Measurements from ENCODE around the gene KCND3.

DNA sequence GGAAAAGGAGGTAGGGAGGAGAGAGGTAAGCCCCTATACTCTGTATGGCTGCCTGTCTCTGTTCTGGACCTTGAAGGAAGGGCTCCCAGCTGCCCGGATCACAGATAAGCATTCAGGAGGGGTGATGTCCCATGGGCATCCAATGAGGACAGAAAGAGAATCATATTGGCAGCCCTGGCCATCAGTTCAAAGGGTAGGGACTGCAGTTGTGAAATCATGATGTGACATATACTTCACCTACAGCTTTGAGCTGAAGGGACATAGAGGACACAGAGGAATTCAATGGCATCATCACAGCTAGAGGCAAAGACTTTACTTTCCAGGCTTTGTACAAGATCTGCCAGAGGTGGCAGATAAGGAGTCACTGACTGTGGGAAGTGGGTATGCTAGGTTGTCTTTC lies 212.2 kb downstream of the KCND3 start:
- TF ChIP-seq, protein P1, sequence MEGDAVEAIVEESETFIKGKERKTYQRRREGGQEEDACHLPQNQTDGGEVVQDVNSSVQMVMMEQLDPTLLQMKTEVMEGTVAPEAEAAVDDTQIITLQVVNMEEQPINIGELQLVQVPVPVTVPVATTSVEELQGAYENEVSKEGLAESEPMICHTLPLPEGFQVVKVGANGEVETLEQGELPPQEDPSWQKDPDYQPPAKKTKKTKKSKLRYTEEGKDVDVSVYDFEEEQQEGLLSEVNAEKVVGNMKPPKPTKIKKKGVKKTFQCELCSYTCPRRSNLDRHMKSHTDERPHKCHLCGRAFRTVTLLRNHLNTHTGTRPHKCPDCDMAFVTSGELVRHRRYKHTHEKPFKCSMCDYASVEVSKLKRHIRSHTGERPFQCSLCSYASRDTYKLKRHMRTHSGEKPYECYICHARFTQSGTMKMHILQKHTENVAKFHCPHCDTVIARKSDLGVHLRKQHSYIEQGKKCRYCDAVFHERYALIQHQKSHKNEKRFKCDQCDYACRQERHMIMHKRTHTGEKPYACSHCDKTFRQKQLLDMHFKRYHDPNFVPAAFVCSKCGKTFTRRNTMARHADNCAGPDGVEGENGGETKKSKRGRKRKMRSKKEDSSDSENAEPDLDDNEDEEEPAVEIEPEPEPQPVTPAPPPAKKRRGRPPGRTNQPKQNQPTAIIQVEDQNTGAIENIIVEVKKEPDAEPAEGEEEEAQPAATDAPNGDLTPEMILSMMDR (IDR thresholded peaks at IDR 0.05; ENCODE audit: poor library complexity, severe bottlenecking), result no peak
- TF ChIP-seq POLR2AphosphoS5 (IDR thresholded peaks at IDR 0.05) (no peak), RAD21 (conservative IDR thresholded peaks at IDR 0.05) (no peak), SMC3 (conservative IDR thresholded peaks at IDR 0.05; ENCODE audit: poor library complexity) (no peak), EZH2 (IDR thresholded peaks at IDR 0.05; ENCODE audit: borderline replicate concordance, insufficient read depth, low read length, poor library complexity, severe bottlenecking) (no peak), EP300 (conservative IDR thresholded peaks at IDR 0.05; ENCODE audit: poor library complexity, severe bottlenecking) (no peak), TAF1 (IDR thresholded peaks at IDR 0.05; ENCODE audit: low read depth) (no peak)
- TF ChIP-seq, protein P2, sequence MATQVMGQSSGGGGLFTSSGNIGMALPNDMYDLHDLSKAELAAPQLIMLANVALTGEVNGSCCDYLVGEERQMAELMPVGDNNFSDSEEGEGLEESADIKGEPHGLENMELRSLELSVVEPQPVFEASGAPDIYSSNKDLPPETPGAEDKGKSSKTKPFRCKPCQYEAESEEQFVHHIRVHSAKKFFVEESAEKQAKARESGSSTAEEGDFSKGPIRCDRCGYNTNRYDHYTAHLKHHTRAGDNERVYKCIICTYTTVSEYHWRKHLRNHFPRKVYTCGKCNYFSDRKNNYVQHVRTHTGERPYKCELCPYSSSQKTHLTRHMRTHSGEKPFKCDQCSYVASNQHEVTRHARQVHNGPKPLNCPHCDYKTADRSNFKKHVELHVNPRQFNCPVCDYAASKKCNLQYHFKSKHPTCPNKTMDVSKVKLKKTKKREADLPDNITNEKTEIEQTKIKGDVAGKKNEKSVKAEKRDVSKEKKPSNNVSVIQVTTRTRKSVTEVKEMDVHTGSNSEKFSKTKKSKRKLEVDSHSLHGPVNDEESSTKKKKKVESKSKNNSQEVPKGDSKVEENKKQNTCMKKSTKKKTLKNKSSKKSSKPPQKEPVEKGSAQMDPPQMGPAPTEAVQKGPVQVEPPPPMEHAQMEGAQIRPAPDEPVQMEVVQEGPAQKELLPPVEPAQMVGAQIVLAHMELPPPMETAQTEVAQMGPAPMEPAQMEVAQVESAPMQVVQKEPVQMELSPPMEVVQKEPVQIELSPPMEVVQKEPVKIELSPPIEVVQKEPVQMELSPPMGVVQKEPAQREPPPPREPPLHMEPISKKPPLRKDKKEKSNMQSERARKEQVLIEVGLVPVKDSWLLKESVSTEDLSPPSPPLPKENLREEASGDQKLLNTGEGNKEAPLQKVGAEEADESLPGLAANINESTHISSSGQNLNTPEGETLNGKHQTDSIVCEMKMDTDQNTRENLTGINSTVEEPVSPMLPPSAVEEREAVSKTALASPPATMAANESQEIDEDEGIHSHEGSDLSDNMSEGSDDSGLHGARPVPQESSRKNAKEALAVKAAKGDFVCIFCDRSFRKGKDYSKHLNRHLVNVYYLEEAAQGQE (IDR thresholded peaks at IDR 0.05; ENCODE audit: borderline replicate concordance), result no peak
